ENCODE data around the gene KRT222. TPM values are rescaled to one million over a fixed set of nuclear protein-coding genes. Genes with fewer than 3 reads are reported as not detected.

Gene KRT222
- total RNA-seq, 1 experiment from 2014 or later, result not detected

DNA sequence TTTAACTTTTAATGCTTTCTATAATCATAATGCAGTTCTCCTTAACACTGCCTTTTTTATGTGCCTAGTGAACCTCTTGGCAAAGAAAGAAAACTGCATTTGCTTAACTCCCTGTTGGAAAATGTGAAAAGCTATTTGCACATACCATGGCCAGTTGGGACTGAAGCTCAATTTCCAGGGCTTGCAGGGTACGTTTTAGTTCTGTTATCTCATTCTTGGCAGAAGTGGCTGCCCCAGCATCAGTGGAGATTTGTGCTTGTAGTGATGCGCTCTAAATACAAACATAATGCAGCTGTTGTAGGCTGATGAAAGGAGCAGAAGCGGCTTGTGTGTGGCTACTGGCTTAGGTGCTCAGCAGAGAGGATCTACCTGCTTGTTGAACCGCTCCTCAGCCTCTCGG lies 34.9 kb upstream of the KRT222 start:
- H4K20me1 ChIP-seq (ENCODE audit: low read length), result no peaks in the 10 kb centered on the region
- ATAC-seq (no peak), DNase-seq (no peak)
- H3K27ac ChIP-seq (ENCODE audit: low read length), result no peak overlapping the region
- no TSS peak for BruUV-seq (replicated peaks)
- intact Hi-C loops (cut with micrococcal nuclease), result no loop called here
- POLR2A ChIA-PET (ENCODE audit: unreplicated experiment), result no interaction called here
- CTCF ChIA-PET, result no interaction called here
- no peak for TF ChIP-seq EZH2 (IDR thresholded peaks at IDR 0.05; ENCODE audit: low read length, unreplicated experiment)
- no peak for TF ChIP-seq CTCF (conservative IDR thresholded peaks at IDR 0.05; ENCODE audit: low read depth, low read length)
- no peak for TF ChIP-seq EZH2phosphoT487 (IDR thresholded peaks at IDR 0.05; ENCODE audit: borderline replicate concordance, low read length)
- no peak overlapping the region for H2AFZ ChIP-seq (ENCODE audit: low read length)
- H3K79me2 ChIP-seq (ENCODE audit: low read length), result no peaks in the 10 kb centered on the region
- no peaks in the 10 kb centered on the region for H3F3A ChIP-seq (ENCODE audit: low read length, unreplicated experiment)
- no peak overlapping the region for H3K4me2 ChIP-seq (ENCODE audit: low read length)
- H3K9me2 ChIP-seq (replicated peaks; ENCODE audit: low read length), result no peaks in the 10 kb centered on the region
- no peak overlapping the region for H3K9ac ChIP-seq (ENCODE audit: low read length)
- H3K4me1 ChIP-seq (ENCODE audit: insufficient read depth, low read length), result peaks cover 9% of the 10 kb centered on the region; the same call in 1 of the 2 replicates
- no peak overlapping the region for H3K4me3 ChIP-seq (ENCODE audit: low read length)
- no peaks in the 10 kb centered on the region for H3K9me3 ChIP-seq (ENCODE audit: low read length)
- no peaks in the 10 kb centered on the region for H3K36me3 ChIP-seq (ENCODE audit: low read depth, low read length)
- no peaks in the 10 kb centered on the region for H3K27me3 ChIP-seq (ENCODE audit: low read length)

DNA sequence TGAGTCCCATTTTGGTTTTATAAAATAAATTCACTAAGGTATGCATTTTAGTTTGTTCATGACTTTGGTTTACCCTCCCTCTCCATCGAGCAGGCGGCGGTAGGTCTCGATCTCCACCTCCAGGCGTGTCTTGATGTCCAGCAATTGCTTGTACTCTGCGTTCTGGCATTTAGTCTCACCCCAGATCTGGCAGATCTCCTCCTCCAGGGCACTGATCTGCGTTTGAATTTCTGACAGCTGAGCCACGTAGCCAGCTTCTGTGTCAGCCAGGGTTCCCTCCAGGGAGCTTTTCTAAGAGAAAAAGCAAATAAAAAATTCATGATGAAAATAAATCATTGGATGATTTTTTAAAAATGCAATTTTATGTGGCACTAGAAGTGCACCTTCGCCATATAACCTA lies 34.4 kb upstream of the KRT222 start:
- H2AFZ ChIP-seq (ENCODE audit: low read length), result no peak overlapping the region
- intact Hi-C loops (cut with micrococcal nuclease), result no loop called here
- ChIA-PET CTCF (no interaction called here), POLR2A (ENCODE audit: unreplicated experiment) (no interaction called here)
- H3K9ac ChIP-seq (ENCODE audit: low read length), result no peak overlapping the region
- H3K27ac ChIP-seq (ENCODE audit: low read length), result no peak overlapping the region
- no peaks in the 10 kb centered on the region for H3F3A ChIP-seq (ENCODE audit: low read length, unreplicated experiment)
- no peak for ATAC-seq
- no peak overlapping the region for H3K4me2 ChIP-seq (ENCODE audit: low read length)
- no peak overlapping the region for H3K4me3 ChIP-seq (ENCODE audit: low read length)
- H4K20me1 ChIP-seq (ENCODE audit: low read length), result no peaks in the 10 kb centered on the region
- TF ChIP-seq CTCF (conservative IDR thresholded peaks at IDR 0.05; ENCODE audit: low read depth, low read length) (no peak), EZH2phosphoT487 (IDR thresholded peaks at IDR 0.05; ENCODE audit: borderline replicate concordance, low read length) (no peak), EZH2 (IDR thresholded peaks at IDR 0.05; ENCODE audit: low read length, unreplicated experiment) (no peak)
- no peak for DNase-seq
- H3K9me3 ChIP-seq (ENCODE audit: low read length), result no peaks in the 10 kb centered on the region
- no TSS peak for BruUV-seq (replicated peaks)
- no peaks in the 10 kb centered on the region for H3K27me3 ChIP-seq (ENCODE audit: low read length)
- H3K79me2 ChIP-seq (ENCODE audit: low read length), result no peaks in the 10 kb centered on the region
- H3K4me1 ChIP-seq (ENCODE audit: insufficient read depth, low read length), result peaks cover 9% of the 10 kb centered on the region; the same call in 1 of the 2 replicates
- no peaks in the 10 kb centered on the region for H3K36me3 ChIP-seq (ENCODE audit: low read depth, low read length)
- no peaks in the 10 kb centered on the region for H3K9me2 ChIP-seq (replicated peaks; ENCODE audit: low read length)

- intact Hi-C loops (cut with micrococcal nuclease), result no loop called here
- Histone ChIP-seq H3K9me3 (ENCODE audit: low read length) (no peaks in the 10 kb centered on the region), H4K20me1 (ENCODE audit: low read length) (no peaks in the 10 kb centered on the region), H3K36me3 (ENCODE audit: low read depth, low read length) (no peaks in the 10 kb centered on the region), H3K9me2 (replicated peaks; ENCODE audit: low read length) (no peaks in the 10 kb centered on the region), H2AFZ (ENCODE audit: low read length) (no peak overlapping the region), H3K27me3 (ENCODE audit: low read length) (no peaks in the 10 kb centered on the region), H3K4me3 (ENCODE audit: low read length) (no peak overlapping the region), H3K27ac (ENCODE audit: low read length) (no peak overlapping the region), H3K9ac (ENCODE audit: low read length) (no peak overlapping the region), H3F3A (ENCODE audit: low read length, unreplicated experiment) (no peaks in the 10 kb centered on the region), H3K79me2 (ENCODE audit: low read length) (no peaks in the 10 kb centered on the region), H3K4me1 (ENCODE audit: insufficient read depth, low read length) (peaks cover 9% of the 10 kb centered on the region; the same call in 1 of the 2 replicates), H3K4me2 (ENCODE audit: low read length) (no peak overlapping the region)
- no TSS peak for BruUV-seq (replicated peaks)
- ChIA-PET CTCF (no interaction called here), POLR2A (ENCODE audit: unreplicated experiment) (no interaction called here)
- no peak for DNase-seq
- TF ChIP-seq EZH2phosphoT487 (IDR thresholded peaks at IDR 0.05; ENCODE audit: borderline replicate concordance, low read length) (no peak), CTCF (conservative IDR thresholded peaks at IDR 0.05; ENCODE audit: low read depth, low read length) (no peak), EZH2 (IDR thresholded peaks at IDR 0.05; ENCODE audit: low read length, unreplicated experiment) (no peak)
- no peak for ATAC-seq
Measured at GRCh38 chr17:40697297-40697696, 32.3 kb upstream of the KRT222 start.
